ACC112 (cell line): ENCODE measurements around the gene SPPL2A.
"Not testable (repeated sequence)": the region's sequence is repeated elsewhere in the genome, so short reads cannot be mapped to it uniquely, and the experiment has no call there.

Experiments
- H2AFZ ChIP-seq: fragments of 200-600 bp; sonication (generic); one replicate; pipeline ENCODE4 v1.6.0; 2017; ENCODE audit warnings: antibody characterized with exemption, low read length; ENCODE audit not compliant: unreplicated experiment
- H3K27ac ChIP-seq: fragments of 200-600 bp; sonication (generic); 2 replicates; pipeline ENCODE4 v1.5.1; 2014; ENCODE audit warnings: low read depth, mild to moderate bottlenecking, antibody characterized with exemption, low read length, moderate library complexity
- H3K27me3 ChIP-seq: fragments of 200-600 bp; sonication (generic); 2 replicates; pipeline ENCODE4 v1.6.1; 2014; ENCODE audit warnings: mild to moderate bottlenecking, antibody characterized with exemption, low read length, moderate library complexity, mixed read lengths; ENCODE audit not compliant: insufficient read depth
- H3K36me3 ChIP-seq: fragments of 200-600 bp; sonication (generic); 2 replicates; pipeline ENCODE4 v1.6.1; 2016; ENCODE audit warnings: mild to moderate bottlenecking, antibody characterized with exemption, low read length, moderate library complexity, mixed read lengths; ENCODE audit not compliant: insufficient read depth
- H3K4me1 ChIP-seq: fragments of 200-600 bp; sonication (generic); one replicate; pipeline ENCODE4 v1.6.1; 2016; ENCODE audit warnings: low read length, mixed read lengths; ENCODE audit not compliant: insufficient read depth, unreplicated experiment, control insufficient read depth
- H3K4me3 ChIP-seq: fragments of 200-600 bp; sonication (generic); 2 replicates; pipeline ENCODE4 v1.5.1; 2014; ENCODE audit warnings: mild to moderate bottlenecking, low read depth, low read length
- H3K79me2 ChIP-seq: fragments of 200-600 bp; sonication (generic); one replicate; pipeline ENCODE4 v1.6.0; 2016; ENCODE audit warnings: low read length; ENCODE audit not compliant: control insufficient read depth, unreplicated experiment, insufficient read depth

SPPL2A gene

DNA sequence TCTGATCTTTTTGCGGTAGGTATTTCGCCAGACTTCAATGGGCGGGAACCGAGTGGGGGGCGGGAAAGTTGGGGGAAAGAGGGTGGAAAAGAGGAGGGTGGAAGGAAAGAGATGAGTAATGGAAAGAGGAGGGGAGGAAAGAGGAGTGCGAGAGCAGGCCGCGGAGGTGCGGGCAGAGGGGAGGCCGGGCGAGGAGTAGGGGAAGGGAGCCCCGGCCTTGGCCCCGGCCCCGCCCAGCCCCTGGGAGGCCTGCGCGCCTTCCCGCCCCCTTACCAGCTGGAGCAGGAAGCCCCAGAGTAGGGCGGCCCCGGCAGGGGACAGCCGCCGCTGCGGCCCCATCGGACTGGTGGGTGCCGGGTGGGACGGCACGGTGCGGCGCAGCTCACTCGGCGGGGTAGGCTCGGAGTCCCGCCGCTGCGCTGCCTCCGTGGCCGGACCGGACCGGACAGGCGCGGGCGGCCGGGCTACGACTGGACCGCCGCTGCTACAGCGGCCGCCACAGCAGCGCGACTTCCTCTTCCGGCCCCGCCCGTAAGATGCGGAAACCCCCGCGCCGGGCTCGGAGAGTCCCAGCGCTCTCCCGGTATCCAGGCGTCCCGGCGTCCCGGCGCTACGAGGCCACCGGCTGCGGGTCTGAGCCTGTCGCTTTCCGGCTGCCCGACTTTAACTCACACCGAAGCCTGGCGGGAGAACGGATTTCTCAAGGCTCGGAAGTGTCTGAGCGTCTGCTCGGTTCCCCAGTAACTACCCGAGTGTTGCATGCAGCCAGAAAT lies at the start of gene SPPL2A:
TSS of gene SPPL2A (minus strand) at position 512 of the 773 bp plus-strand sequence. CDS start at position 339, 173 bp downstream.
- Histone ChIP-seq H3K27me3 (no peaks in the 10 kb centered on the region), H3K79me2 (peaks cover 37% of the 10 kb centered on the region), H3K27ac (peak within 1 kb of the TSS; percentile 86), H3K4me1 (peaks cover 20% of the 10 kb centered on the region), H3K36me3 (no peaks in the 10 kb centered on the region), H2AFZ (peak within 1 kb of the TSS; percentile 100), H3K4me3 (peak within 1 kb of the TSS; percentile 84)

- Histone ChIP-seq H3K36me3 (no peaks in the 10 kb centered on the region), H3K4me3 (no peak overlapping the region), H3K27ac (no peak overlapping the region), H2AFZ (no peak overlapping the region), H3K4me1 (no peaks in the 10 kb centered on the region), H3K79me2 (no peaks in the 10 kb centered on the region), H3K27me3 (no peaks in the 10 kb centered on the region)
Observed at GRCh38 chr15:50814634-50815033, 49.1 kb upstream of the SPPL2A start.

DNA sequence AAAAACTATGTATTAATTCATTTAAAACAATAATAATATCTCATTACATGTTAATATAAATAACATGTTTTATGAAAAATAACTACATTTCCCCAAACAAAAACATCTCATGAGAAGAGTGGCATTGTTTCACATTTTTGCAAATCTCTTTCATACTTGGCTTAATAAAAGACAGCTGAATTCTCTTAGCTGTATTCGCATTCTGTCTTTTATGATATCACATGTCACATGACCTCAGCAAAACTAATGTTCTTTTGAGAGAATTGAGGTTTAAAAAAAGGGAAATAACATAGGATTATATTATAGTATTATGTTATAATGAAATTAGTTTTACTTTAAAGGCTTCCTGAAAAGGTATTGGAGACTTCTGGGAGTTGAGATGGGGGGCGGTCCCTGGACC lies 48.4 kb upstream of the SPPL2A start:
- Histone ChIP-seq H3K79me2 (no peaks in the 10 kb centered on the region), H3K27me3 (no peaks in the 10 kb centered on the region), H2AFZ (no peak overlapping the region), H3K4me3 (no peak overlapping the region), H3K36me3 (no peaks in the 10 kb centered on the region), H3K4me1 (no peaks in the 10 kb centered on the region), H3K27ac (no peak overlapping the region)

DNA sequence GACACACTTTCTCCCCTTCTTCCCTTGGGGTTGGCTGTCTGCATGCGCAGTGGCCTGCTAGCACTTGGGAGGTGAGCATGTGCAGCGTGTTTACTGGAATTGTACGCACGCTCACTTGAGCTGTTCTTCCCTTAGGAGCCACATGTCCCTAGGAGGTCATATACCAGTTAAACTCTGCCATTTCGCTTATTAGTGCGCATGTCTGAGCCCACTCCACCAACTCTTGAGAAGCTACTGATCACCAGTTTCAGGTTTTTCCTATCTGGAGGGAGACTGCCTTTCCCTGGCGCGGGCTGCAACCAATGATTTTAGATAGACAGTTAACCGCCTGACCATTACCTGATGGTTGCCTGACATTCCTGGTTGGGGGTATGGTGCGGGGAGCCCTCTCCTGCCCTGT lies 47.6 kb upstream of the SPPL2A start:
- Histone ChIP-seq H3K4me3 (no peak overlapping the region), H2AFZ (no peak overlapping the region), H3K79me2 (no peaks in the 10 kb centered on the region), H3K27me3 (no peaks in the 10 kb centered on the region), H3K36me3 (no peaks in the 10 kb centered on the region), H3K4me1 (no peaks in the 10 kb centered on the region), H3K27ac (no peak overlapping the region)

DNA sequence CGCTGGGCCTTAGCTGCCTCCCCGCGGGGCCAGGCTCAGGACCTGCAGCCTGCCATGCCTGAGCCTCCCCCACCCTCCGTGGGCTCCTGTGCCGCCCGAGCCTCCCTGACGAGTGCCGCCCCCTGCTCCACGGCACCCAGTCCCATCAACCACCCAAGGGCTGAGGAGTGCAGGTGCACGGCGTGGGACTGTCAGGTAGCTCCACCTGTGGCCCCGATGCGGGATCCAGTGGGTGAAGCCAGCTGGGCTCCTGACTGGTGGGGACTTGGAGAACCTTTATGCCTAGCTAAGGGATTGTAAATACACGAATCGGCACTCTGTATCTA lies 46.6 kb upstream of the SPPL2A start:
- H3K27me3 ChIP-seq, H3K36me3 ChIP-seq, H3K4me3 ChIP-seq, H3K27ac ChIP-seq, H2AFZ ChIP-seq, H3K79me2 ChIP-seq, H3K4me1 ChIP-seq: not testable (repeated sequence)

DNA sequence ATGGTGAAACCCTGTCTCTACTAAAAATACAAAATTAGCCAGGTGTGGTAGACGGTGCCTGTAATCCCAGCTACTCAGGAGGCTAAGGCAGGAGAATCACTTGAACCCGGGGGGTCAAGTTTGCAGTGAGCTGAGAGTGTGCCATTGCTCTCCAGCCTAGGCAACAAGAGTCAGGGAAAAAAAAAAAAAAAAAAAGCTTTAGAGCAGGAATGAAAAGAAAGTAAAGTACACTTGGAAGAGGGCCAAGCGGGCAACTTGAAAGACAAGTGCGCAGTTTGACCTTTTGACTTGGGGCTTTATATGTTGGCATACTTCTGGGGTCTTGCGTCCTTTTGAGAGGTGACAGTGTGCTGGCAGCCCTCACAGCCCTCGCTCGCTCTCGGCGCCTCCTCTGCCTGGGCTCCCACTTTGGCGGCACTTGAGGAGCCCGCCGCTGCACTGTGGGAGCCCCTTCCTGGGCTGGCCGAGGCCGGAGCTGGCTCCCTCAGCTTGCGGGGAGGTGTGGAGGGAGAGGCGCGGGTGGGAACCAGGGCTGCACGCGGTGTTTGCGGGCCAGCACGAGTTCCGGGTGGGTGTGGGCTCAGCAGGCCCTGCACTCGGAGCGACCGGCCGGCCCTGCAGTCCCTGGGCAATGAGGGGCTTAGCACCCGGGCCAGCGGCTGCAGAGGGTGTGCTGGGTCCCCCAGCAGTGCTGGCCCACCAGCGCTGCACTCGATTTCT lies 46.1 kb upstream of the SPPL2A start:
- H2AFZ ChIP-seq, H3K36me3 ChIP-seq, H3K27ac ChIP-seq, H3K4me1 ChIP-seq, H3K27me3 ChIP-seq, H3K79me2 ChIP-seq, H3K4me3 ChIP-seq: not testable (repeated sequence)

GRCh38 chr15:50810128-50810527 lies 44.6 kb upstream of the SPPL2A start:
- Histone ChIP-seq H3K79me2 (no peaks in the 10 kb centered on the region), H3K27ac (no peak overlapping the region), H3K4me3 (no peak overlapping the region), H3K4me1 (no peaks in the 10 kb centered on the region), H2AFZ (no peak overlapping the region), H3K36me3 (no peaks in the 10 kb centered on the region), H3K27me3 (no peaks in the 10 kb centered on the region)

DNA sequence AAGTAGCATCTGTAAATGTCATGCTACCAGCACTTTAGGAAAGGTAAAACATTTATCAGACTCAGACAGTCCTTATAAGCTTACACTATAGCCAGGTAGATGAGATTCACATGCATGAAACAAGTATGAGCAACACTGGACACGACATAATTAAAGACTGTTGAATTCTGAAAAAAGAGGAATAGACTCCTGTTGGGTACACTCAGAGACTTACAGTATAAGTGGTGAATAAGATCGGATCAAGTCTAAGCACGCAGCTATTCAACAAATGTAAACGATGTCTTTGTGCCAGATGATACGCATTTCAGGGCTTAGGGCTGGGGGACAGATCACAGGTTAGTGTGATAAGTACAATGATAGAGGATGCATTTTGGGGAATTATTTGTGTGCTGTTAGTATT lies 43.2 kb upstream of the SPPL2A start:
- H3K27ac ChIP-seq, result no peak overlapping the region
- no peaks in the 10 kb centered on the region for H3K4me1 ChIP-seq
- H2AFZ ChIP-seq, result no peak overlapping the region
- no peaks in the 10 kb centered on the region for H3K36me3 ChIP-seq
- H3K27me3 ChIP-seq, result no peaks in the 10 kb centered on the region
- H3K79me2 ChIP-seq, result no peaks in the 10 kb centered on the region
- no peak overlapping the region for H3K4me3 ChIP-seq

GRCh38 chr15:50803479-50804180 lies 38.1 kb upstream of the SPPL2A start:
- no peaks in the 10 kb centered on the region for H3K79me2 ChIP-seq
- no peak overlapping the region for H2AFZ ChIP-seq
- H3K27ac ChIP-seq, result no peak overlapping the region
- H3K27me3 ChIP-seq, result no peaks in the 10 kb centered on the region
- H3K4me1 ChIP-seq, result no peaks in the 10 kb centered on the region
- H3K36me3 ChIP-seq, result no peaks in the 10 kb centered on the region
- H3K4me3 ChIP-seq, result no peak overlapping the region

GRCh38 chr15:50800715-50801114 lies 35.2 kb upstream of the SPPL2A start:
- H3K79me2 ChIP-seq, result no peaks in the 10 kb centered on the region
- H2AFZ ChIP-seq, result no peak overlapping the region
- H3K27ac ChIP-seq, result no peak overlapping the region
- H3K4me1 ChIP-seq, result peaks cover 3% of the 10 kb centered on the region
- no peaks in the 10 kb centered on the region for H3K27me3 ChIP-seq
- H3K4me3 ChIP-seq, result no peak overlapping the region
- H3K36me3 ChIP-seq, result no peaks in the 10 kb centered on the region

GRCh38 chr15:50798684-50799083 lies 33.2 kb upstream of the SPPL2A start:
- Histone ChIP-seq H2AFZ (no peak overlapping the region), H3K27ac (no peak overlapping the region), H3K27me3 (no peaks in the 10 kb centered on the region), H3K4me3 (no peak overlapping the region), H3K79me2 (no peaks in the 10 kb centered on the region), H3K4me1 (peaks cover 3% of the 10 kb centered on the region), H3K36me3 (no peaks in the 10 kb centered on the region)
